ENCODE measurements around the gene ULBP2.

ULBP2 gene

DNA sequence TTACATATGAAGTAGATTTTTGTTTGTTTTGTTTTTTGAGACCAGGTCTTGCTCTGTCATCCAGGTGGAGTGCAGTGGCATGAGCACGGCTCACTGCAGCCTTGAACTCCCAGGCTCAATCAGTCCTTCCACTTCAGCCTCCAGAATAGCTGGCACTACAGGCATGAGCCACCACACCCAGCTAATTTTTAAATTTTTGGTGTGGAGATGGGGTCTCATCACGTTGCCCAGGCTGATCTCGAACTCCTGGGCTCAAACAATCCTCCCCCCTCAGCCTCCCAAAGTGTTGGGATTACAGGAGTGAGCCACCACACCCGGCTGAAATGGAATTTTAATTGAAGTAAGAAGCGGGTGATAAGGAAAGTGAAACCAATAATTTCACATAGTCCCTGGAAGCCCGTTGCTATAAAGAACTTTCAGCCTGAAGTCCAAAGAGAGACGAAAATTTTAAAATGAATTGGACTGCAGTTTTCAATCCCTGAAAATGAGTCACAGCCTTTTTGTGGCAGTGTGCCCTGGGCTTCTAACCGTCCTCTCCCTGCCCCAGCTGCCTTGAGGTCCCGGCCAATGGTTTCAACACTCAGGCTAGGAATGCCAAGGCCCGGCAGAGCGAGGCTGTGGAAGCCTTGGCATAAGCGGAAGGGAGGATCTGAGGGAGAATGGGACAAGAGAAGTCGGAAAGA is 44.7 kb upstream of the ULBP2 start:
- H2AFZ ChIP-seq (ENCODE audit: low read depth): no peak overlapping the region
- no peaks in the 10 kb centered on the region for H3K36me3 ChIP-seq (ENCODE audit: insufficient read depth)
- no peak overlapping the region for H3K27ac ChIP-seq
- no peaks in the 10 kb centered on the region for H3K79me2 ChIP-seq (ENCODE audit: insufficient read depth, low read depth)
- TF ChIP-seq, protein P1, sequence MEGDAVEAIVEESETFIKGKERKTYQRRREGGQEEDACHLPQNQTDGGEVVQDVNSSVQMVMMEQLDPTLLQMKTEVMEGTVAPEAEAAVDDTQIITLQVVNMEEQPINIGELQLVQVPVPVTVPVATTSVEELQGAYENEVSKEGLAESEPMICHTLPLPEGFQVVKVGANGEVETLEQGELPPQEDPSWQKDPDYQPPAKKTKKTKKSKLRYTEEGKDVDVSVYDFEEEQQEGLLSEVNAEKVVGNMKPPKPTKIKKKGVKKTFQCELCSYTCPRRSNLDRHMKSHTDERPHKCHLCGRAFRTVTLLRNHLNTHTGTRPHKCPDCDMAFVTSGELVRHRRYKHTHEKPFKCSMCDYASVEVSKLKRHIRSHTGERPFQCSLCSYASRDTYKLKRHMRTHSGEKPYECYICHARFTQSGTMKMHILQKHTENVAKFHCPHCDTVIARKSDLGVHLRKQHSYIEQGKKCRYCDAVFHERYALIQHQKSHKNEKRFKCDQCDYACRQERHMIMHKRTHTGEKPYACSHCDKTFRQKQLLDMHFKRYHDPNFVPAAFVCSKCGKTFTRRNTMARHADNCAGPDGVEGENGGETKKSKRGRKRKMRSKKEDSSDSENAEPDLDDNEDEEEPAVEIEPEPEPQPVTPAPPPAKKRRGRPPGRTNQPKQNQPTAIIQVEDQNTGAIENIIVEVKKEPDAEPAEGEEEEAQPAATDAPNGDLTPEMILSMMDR (conservative IDR thresholded peaks at IDR 0.05; ENCODE audit: low read depth, low read length): no peak
- no peaks in the 10 kb centered on the region for H4K20me1 ChIP-seq (ENCODE audit: insufficient read depth)
- H3K4me3 ChIP-seq (IDR thresholded peaks at IDR 0.05; ENCODE audit: insufficient read depth, low read depth, low read length): no peak overlapping the region
- H3K27me3 ChIP-seq (ENCODE audit: insufficient read depth, low read depth): no peaks in the 10 kb centered on the region
- H3K4me2 ChIP-seq: no peak overlapping the region
- H3K4me1 ChIP-seq (ENCODE audit: low read depth, poor library complexity, severe bottlenecking): no peaks in the 10 kb centered on the region
- H3K9ac ChIP-seq: no peak overlapping the region

DNA sequence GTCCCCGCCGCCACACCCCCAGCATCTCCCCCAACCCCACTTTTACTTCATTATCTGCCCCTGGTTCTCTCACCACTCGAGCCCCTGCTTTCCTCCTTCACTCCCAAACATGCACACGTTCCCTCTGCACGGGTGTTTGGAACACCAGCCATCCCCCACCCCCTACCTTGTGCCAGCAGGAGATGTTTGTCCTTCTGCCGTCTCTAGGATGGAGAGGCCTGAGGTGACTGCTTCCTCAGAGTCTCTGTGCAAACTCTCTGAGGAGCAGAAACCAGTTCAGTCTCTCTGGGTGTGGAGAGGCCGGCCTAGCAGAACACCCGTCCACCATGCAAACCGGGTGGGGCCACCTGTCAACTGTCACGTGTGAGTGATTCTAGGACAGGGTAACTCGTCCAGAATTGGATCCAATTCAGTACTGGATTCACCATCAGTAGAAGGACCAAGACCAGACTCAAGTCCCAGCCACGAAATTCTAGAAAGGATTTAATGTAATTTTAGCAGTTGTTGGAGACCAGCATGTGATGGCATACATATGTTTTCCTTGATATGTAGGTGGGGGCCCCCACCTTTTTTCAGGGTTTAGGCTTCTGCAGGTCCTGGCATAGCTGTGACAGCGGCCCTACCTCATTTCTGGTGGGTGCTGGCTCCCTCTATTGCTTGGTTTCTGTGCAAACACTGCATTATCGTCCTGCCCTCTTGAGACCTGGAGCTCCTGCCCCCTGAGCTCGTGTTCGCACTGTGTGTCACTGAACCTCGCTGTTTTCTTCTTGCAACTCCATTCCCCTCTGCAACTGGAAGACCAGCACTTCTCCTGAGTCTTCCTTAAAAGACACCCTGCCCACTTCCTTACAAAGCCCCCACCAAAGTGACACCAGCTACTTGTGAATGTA is 43.7 kb upstream of the ULBP2 start, which contains the start of gene RAET1E:
Gene RAET1E, minus strand, starts transcription at position 259 of the 890 bp plus-strand sequence. CDS start 7,212 bp downstream, outside the sequence.
- Histone ChIP-seq H3K4me3 (IDR thresholded peaks at IDR 0.05; ENCODE audit: insufficient read depth, low read depth, low read length) (no peak within 1 kb of the TSS), H2AFZ (ENCODE audit: low read depth) (no peak within 1 kb of the TSS), H3K27me3 (ENCODE audit: insufficient read depth, low read depth) (no peaks in the 10 kb centered on the region)

DNA sequence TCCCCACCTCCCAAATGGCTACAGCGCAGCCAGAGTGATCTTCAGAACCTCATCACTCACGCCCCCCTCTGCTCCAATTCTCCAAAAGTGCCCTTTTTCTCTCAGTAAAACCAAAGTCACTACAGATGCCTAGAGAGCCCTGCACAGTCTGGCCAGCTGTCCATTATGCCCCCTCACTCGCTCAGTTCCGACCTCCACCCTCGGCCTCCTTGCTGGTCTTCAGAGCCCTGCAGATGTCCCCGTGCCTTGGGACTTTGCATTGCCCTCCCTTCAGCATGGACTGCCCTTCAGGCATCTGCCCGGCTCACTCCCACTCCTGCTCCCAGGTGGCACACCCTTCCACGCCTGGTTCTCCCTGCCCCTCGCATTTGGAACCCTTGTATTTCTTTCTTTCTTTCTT is 42.8 kb upstream of the ULBP2 start:
- Histone ChIP-seq H2AFZ (ENCODE audit: low read depth) (no peak overlapping the region), H4K20me1 (ENCODE audit: insufficient read depth) (no peaks in the 10 kb centered on the region), H3K27ac (no peak overlapping the region), H3K4me2 (no peak overlapping the region), H3K4me3 (IDR thresholded peaks at IDR 0.05; ENCODE audit: insufficient read depth, low read depth, low read length) (no peak overlapping the region), H3K36me3 (ENCODE audit: insufficient read depth) (no peaks in the 10 kb centered on the region), H3K27me3 (ENCODE audit: insufficient read depth, low read depth) (no peaks in the 10 kb centered on the region), H3K79me2 (ENCODE audit: insufficient read depth, low read depth) (no peaks in the 10 kb centered on the region), H3K4me1 (ENCODE audit: low read depth, poor library complexity, severe bottlenecking) (no peaks in the 10 kb centered on the region), H3K9ac (no peak overlapping the region)
- TF ChIP-seq, protein P1 (conservative IDR thresholded peaks at IDR 0.05; ENCODE audit: low read depth, low read length): no peak

More for the DNA sequence above, 43.7 kb upstream of the ULBP2 start, which contains the start of gene RAET1E:
- Histone ChIP-seq H3K79me2 (ENCODE audit: insufficient read depth, low read depth) (no peaks in the 10 kb centered on the region), H3K4me2 (no peak within 1 kb of the TSS), H3K27ac (no peak within 1 kb of the TSS), H3K9ac (no peak within 1 kb of the TSS), H3K4me1 (ENCODE audit: low read depth, poor library complexity, severe bottlenecking) (no peaks in the 10 kb centered on the region), H3K36me3 (ENCODE audit: insufficient read depth) (no peaks in the 10 kb centered on the region), H4K20me1 (ENCODE audit: insufficient read depth) (no peaks in the 10 kb centered on the region)
- TF ChIP-seq, protein P1 (conservative IDR thresholded peaks at IDR 0.05; ENCODE audit: low read depth, low read length): no peak

DNA sequence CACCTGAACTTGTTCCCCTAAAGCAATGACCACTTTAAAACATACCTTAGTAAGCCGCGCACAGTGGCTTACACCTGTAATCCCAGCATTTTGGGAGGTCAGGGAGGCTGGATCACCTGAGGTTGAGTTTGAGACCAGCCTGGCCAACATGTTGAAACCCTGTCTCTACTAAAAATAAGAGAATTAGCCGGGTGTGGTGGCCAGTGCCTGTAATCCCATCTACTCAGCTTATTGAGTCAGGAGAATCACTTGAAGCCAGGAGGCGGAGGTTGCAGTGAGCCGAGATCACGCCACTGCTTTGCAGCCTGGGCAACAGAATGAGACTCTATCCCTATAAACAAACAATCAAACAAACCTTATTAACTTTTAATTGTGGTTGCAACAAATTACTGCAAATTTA is 42.3 kb upstream of the ULBP2 start:
- H3K4me2 ChIP-seq: no peak overlapping the region
- no peaks in the 10 kb centered on the region for H3K4me1 ChIP-seq (ENCODE audit: low read depth, poor library complexity, severe bottlenecking)
- H3K27ac ChIP-seq: no peak overlapping the region
- no peak overlapping the region for H2AFZ ChIP-seq (ENCODE audit: low read depth)
- H3K36me3 ChIP-seq (ENCODE audit: insufficient read depth): no peaks in the 10 kb centered on the region
- no peaks in the 10 kb centered on the region for H3K27me3 ChIP-seq (ENCODE audit: insufficient read depth, low read depth)
- TF ChIP-seq, protein P1 (conservative IDR thresholded peaks at IDR 0.05; ENCODE audit: low read depth, low read length): no peak
- no peak overlapping the region for H3K4me3 ChIP-seq (IDR thresholded peaks at IDR 0.05; ENCODE audit: insufficient read depth, low read depth, low read length)
- H3K79me2 ChIP-seq (ENCODE audit: insufficient read depth, low read depth): no peaks in the 10 kb centered on the region
- H4K20me1 ChIP-seq (ENCODE audit: insufficient read depth): no peaks in the 10 kb centered on the region
- H3K9ac ChIP-seq: no peak overlapping the region

Data from KMS-11 (cell line).